ENCODE data around the gene PKP4.

PKP4 gene

DNA sequence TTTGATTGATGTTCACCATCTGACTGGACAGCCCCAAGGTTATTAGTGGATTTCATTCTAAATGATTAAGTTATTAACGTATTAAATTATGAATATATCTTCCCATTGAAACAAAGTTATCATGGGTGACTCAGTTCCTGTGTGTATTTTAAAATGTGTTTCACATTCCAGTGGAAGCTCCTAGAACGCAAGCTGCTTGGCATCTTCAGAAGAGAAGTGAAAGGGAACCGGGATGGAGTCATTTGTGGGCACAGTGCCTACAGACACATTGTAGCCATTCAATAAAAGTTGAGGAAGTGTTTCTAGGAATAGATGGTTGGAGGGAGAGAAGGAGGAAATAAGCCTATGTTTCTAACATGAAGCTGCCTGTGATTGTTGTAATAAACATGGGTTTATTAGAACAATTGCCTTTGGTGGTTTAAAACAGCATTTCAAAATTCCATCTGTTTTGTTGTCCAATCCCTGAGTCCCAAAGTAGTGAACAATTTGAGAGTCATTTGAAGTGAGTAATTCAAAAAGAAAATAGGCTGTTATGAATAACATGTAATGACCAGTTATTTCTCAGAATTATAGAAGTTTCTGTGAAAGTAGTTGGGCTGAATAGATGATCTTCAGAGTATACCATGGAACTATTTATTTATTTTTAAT, 143.5 kb downstream of the PKP4 start:
- DNase-seq: no peak

DNA sequence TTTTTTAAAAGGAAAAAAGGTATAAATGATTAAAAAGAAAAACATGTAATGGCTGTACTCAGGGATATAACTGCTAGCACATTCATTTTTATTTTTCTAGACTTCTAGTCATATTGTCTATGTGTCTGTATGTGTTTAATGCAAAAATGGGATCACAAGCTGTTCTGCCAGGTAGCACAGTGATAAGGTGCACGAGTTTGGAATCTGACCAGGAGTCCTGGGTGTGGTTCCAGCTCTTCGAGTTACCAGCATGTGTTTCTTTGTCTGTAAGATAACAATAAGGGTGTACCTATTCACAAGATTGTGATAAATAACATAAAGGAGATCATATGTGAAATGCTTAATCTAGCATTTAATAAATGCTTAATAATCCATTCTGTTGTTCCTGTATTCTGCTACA, 145.3 kb downstream of the PKP4 start:
- no peak for DNase-seq

DNA sequence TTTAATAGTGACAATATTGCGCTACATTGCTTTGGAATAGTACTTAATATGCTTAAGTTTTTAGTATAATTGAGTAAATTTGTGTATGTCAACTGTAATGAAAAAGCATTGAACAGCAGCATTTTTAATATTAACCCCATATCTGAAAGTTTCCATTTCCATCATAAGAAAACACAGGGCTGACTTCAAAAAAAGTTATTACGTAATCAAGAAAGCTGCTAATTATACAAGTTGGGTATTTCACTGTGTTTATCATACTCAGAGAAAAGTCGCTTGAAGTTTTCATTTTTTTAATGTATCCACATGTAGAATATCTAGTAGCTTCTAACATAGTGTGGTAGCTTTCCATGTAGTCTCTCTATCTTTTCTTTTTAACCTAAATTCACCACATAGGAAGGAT, 146.5 kb downstream of the PKP4 start:
- DNase-seq: no peak

DNA sequence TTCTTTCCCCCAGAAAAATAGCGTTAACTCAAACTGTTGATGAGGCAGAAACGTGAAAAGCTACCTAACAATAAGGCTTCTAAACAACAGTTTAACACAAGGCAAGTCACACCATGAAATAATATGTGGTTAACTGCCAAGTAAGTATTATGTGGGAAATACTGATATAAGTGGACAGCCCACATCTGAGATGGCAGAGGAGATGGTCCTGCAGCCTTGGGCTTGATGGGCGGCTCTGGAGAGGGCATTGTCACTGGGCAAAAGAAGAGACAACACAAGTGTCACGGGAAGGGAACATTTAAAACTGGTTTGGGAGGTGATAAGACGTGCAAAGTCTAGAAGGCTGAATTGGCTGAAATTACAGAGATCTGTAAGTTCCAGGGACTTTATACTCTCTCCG, 147.2 kb downstream of the PKP4 start:
- DNase-seq: no peak

DNA sequence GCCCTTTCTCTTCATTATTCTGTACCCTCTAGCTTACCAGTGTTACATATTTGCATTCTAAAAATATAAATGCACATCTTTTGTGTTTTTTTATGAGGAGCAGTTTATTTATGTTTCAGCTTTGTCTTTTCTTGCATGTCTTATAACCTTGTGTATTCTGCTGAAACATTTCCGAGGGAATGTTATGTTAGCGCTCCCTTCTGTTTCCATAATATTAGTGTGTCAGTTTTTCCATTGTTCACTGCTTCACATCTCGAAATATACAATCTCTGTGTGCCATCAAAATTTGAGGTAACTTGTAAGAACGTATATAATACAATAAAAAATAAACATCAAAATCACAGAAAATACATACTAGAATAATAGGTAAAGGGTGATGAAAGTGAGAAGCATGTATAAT, 153.3 kb downstream of the PKP4 start:
- DNase-seq: no peak

DNA sequence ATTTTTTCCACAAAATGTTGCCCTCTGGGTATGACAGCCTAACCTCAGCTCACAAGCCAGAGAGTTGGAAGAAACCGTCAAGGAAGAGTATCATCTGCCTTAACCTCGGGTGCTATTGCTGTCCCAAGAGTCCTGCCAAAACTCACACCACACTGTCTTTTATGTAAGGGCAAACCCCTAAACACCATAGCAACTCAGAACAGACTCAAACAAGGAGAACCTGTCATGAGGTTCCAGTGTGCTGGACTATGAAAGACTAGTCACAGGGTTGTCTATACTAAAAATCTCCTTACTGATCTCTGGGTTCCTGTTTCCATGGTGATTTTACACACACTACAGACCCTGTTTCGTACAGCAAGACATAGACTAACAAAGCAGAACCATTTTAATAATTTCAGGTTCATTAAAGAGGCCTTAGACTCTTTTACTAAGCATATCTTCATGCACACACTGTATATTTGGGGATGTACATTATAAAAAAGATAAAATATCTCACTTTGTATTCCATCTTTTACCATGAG, 159.8 kb downstream of the PKP4 start:
- no peak for DNase-seq

DNA sequence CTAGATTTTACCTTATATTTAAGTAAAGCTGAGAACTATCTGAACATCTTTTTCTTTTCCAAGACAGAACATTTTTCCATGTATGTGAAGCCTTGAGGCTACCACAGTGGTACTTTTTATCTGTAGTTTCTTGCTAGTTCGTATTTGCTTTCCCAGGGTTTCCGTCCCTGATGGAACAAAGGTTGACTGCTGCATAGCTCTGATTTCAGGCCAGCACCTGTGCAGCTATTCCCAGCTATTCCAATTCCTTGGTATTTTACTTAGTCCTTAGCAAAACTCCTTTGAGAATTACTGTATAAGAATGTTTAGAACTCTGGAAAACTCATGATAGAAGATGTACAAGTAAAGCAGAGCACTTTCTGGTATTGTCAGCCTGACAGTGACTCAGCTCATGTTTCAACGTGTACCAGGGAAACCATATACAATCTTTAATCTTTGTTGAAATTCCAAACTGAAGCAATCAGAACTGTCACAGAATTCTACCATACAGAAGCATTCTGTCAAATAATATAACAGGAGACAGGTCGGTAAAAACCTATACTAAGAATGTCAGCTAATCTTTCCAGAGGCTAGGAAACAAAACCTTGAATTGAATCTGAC, 162.2 kb downstream of the PKP4 start:
- DNase-seq: no peak

DNA sequence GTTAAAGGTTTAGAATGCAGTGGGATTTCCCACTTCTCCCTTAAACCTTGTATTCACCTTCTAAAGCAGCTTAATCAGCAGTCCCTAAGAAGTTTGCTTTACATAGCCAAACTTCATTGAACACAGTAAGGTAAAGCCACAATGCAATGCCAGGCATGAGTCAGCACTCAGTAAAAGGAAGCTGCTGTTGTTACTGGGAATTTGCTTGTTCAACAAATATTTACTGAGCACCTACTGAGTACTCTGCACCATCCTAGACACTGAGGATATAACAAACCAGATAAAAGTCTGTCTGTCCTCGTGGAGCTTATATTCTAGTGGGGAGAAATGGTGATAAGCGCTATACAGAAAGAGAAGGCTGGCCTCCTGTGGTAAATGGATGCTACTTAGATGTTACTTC, 162.7 kb downstream of the PKP4 start:
- no peak for DNase-seq

DNA sequence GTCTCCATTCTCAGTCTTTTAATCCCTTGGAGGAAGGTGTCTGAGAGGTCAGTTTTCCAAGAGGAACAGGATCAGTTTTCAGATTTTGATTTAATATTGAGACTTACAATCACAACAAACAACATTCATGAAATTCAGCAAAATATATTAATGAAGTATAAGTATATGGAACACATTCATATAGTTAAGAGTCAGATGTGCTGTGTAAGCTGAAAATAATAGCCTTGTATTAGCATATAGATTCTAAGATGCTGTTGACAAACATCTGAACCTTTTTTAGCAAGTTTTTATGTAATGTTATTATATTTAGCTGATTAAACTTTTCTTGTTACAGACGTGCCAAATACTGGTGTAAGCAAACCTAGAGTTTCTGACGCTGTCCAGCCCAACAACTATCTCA, 163.9 kb downstream of the PKP4 start:
- DNase-seq: no peak

DNA sequence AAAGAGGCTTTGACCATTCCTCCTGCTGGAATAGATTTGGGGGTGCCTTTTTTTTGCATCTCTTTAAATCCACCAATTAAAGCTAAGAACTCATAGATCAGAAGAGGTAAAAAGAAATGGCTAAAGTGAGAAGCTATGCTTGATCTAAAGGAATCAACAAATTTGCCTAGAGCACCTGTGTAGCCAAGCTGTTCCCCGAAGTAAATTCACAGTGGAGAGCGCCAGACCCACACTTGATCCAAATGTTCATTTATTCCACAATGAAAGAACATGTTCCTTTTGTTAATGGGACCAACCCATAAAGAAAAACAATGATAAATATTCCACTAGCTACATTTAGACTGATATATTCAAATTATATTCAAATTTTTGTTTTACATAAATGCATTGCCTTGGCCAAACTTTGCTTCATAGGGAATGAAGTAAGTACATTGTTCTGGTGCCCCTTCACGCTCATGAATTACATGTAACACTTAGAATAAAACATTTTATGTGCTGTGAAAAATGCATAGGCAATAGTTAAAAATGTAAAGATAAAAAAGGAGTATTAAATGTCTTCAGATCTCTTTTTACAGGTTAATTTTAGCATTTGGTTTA, 167.4 kb downstream of the PKP4 start:
- DNase-seq: no peak

DNA sequence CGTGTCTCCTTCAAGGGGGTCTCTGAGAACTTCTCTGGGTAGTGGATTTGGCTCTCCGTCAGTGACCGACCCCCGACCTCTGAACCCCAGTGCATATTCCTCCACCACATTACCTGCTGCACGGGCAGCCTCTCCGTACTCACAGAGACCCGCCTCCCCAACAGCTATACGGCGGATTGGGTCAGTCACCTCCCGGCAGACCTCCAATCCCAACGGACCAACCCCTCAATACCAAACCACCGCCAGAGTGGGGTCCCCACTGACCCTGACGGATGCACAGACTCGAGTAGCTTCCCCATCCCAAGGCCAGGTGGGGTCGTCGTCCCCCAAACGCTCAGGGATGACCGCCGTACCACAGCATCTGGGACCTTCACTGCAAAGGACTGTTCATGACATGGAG, 168.2 kb downstream of the PKP4 start:
- no peak for DNase-seq

DNA sequence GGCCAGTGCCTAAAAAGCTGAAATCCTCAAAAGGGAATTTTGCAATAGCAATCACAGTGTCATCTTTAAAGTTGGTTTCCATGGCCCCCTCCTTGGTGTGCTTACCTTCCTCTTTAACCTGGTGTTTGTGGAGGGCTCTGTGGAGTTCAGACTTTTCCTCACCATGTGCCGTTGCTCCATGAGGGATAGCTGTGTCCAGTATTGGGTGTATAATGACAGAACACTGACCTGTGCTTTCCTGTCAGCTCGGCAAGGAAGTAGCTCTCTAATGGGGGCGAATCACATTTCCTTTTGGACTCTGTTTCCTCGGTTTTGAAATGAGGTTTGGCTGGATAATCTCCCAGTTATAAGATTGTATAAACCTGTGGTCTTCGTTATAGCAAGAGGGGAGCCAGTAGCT, 172.4 kb downstream of the PKP4 start:
- DNase-seq: no peak

DNA sequence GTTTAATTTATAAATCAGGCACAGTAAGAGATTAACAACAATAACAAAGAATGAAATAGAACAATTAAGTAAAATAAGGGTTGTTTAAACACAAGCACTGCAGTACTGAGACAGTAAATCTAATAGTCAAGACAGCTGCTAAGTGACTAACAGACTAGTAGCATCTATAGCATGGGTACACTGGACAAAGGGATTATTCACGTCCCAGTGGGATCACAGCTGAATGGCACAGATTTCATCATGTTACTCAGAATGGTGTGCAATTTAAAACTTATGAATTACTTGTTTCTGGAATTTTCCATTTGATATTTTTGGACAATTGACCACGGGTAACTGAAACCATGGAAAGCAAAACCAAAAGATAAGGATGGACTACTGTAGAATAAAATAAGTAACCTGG, 176.5 kb downstream of the PKP4 start:
- DNase-seq: no peak

DNA sequence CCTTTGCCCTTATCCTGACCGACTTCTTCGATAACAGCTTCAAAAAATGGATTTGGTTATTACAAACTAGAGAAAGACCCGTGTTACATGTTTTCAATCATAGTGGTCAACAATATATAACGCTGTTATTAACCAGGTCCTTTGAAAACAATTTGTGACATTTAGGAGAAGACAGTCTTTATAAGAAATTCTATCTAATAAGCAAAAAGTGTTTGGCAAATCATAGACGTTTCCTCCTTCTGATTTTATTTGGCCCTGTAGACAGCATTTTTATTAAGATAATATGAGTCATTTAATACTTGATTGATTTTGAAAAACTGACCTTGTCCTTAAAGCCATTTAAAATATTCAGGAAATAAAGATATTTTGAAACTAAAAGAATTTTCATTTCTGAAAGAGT, 177.9 kb downstream of the PKP4 start:
- no peak for DNase-seq

DNA sequence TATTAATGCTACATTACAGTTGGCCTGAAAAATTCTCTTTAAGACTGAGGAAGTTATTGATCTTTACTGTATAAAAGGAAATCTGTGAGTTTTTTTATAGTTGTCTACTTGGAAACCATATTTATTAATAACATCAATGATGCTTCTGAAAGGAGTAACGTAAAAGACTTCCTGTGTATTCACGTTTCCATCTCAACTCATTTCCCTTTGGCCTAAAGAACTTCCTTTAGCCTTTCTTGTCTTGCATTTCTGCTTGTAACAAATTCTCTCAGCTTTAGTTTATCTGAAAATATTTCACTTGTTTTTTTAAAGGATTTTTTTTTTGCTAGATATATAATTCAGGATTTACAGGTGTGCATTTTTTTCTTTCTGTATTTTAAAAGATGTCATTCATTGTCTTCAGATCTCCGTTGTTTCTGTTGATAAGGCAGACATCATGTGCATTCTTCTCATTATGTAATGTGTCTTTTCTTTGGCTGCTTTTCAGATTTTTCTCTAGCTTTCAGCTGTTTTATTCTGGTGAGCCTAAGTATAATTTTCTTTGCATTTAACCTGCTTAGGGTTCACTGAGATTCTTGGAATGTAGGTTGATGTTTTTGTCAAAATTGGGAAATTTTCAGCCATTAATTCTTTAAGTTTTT, 179.3 kb downstream of the PKP4 start:
- DNase-seq: no peak

DNA sequence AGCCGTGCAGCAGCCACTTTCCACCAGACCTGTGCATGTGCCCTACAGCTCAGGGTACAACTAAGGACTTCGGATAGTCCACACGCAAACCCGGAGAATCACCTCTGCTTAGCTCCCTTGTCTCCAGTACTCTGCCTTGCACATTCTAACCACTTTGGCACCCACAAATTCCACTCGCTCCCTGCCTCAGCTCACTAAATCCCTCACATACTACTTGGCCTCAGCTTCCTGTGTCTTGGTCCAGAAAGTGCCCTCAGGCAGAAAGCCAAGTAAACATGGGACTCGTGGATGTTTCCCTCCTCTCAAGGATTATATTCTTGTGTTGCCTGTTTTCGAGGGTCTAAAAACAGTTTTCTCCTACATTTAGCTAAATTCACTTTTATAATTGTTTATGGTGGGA, 180.6 kb downstream of the PKP4 start:
- no peak for DNase-seq

DNA sequence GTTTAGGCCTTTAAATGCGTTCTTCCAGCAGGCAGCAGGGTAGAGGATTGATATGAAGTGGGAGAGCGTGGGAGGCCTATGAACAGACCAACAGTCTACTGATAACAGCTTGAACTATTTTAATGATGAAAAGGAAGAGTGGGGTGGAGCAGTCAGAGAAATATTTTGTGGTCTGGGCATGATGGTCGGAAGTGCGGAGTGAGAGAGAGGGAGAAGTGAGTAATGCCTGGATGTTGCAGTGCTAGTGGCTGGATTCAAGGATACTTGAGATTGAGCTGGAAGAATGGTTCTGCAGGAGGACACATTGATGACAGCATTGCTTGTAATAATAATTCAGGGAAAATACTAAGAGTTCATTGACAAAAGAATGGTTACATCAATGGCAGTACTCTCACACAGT, 187.4 kb downstream of the PKP4 start:
- no peak for DNase-seq

DNA sequence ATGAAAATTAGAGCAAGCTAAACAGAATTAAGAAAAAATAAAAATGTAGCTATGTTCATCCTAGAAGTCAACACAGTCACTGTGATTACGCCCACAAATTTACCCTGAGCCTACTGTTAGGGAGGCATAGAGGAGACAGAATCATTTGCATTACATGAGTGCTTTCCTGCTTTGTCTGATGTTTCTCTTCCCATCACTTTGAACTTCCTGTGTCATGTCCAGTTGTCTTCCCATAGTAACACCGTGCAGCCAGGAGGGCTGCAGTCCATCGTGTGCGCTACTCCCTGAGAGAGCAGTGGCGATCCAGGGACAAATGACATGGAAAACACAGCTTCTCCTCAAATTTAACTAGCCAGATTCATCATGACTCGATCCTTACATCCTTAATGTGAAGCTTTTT, 188.5 kb downstream of the PKP4 start:
- DNase-seq: no peak

DNA sequence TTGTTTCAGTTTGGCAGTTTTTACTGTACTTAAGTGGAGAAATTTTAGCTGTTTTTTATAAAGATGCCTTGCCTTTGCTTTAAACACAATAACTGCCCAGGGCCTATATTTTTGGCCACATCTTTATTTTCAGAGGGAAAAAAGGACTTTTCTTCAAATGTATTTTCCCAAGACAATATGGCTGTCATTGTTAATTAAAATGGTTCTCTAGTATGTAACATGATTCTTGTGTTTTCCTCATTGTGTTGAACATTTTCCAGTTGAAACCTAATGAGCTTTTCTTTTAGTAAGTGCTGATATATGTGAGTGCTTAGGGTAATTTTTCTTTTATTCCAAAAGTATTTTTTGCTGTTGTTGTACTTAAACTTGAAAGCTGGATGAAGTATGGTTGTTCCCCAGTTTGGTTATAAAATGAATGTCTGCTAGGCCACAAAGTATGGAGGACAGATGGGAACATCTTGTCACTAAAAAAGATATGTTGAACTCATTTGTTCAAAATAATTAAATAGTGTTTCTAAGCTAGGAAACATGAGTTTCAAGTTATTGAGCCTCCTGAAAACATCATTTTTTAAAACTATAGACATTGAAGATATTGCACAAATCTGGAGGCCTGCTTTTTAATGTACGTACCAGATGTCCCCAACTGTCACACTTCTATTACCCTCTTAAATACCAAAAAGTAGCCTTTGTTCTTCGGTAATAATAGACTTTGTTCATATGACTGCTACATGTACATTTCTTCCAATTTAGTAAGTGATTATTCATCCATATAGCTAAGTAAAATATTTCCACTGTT, 190.9 kb downstream of the PKP4 start:
- no peak for DNase-seq

DNA sequence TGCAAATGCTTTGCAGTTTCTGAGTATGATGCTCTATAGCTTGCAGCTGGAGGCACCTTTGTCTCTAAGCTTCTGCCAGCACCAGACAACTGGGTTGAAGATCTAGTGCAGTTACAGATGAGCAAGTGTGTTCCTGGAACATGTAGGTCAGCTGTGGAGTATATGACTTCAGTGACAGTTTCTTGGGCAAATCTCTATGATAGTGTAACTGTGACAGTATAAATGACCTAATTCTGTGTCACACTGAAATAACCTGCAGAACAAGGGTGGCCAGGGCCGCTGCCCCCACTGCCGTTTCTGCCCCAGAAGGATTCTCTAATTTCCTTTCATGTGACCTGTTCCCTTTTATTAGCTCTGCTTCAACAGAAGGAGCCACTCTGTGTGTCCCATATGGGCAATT, 193.1 kb downstream of the PKP4 start:
- no peak for DNase-seq

DNA sequence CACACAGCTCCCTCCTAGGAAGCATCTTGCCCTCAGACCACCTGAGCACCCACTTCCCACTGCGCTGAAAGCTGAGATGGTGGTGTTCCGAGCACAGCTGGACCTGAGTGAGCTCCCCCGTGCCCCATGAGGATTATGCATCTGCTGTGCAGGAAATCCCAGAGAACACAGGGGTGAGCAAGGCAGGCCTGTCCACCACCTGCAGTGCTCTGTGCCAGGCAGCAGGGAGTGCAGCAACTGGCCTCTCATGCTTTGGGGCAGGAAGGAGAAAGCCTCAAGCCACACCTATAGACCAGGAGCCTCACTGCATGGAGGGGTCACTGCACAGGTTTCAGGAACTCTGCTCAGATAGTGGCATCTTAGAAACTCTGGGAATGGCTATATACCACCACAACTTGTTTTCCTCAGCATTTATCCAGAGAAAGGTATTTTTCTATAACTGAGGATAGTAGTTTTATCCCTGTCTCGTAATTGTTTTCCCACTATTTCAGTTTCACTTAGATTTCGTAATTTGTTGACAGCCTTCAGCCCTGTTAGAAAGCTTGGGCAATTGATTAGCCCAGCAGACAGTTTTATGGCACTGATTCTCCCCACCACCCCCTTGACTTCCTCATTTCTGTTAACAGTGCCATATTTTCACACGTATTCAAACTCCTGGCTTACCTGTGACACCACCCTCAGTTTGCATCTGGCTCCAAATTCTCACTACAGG, 194.1 kb downstream of the PKP4 start:
- DNase-seq: no peak

DNA sequence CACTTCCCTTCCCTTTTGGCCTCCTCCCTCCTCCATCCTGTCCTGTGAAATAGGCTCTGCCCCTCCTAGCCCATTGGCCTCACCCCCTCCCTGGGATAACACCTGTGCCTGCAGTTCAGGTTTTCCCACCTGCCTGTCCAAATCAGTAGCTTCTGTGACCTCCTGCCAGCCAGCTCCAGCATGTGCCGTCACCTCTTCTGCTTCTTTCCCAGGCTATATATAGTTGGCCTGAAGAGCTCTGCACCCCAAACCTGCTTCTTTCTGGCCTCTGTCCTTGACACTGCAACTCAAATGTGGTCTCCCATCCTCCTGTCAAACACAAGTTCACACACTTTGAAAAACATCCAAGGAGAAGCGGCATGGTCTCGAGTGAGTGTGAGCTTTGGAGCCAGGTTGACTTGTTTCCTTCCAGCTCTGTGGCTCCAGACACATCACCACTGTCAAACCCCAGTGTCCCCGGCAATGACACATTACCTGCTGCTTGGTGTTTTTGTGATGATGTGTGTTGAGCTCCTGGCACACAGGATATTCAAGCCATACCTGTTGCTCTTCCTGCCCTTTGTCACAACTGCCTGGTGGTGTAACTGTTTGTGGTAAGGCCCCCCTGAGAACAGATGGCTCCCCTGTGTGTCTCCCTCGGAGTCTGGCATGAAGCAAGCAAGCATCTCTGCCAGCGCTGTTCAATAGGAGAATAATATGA, 194.8 kb downstream of the PKP4 start:
- no peak for DNase-seq
